GM13977 (cell line): Measurements from ENCODE around the gene HPSE2.
"Not testable (repeated sequence)": the region's sequence is repeated elsewhere in the genome, so short reads cannot be mapped to it uniquely, and the experiment has no call there.

Source experiments
- DNase-seq: peaks from one replicate; pipeline ENCODE4 v3.0.0; 2012; ENCODE audit warnings: low spot score
- in situ Hi-C: fragments of 300-500 bp; cut with MboI; formaldehyde crosslinking; loops from one replicate; pipeline ENCODE4 v1.12.0; 2022; ENCODE audit warnings: low sequenced_read_pairs, low pct_unique_long_range_greater_than_20kb, mixed read lengths, inconsistent platforms; ENCODE audit not compliant: unreplicated experiment
- TF ChIP-seq, protein P1 (sequence below): IDR thresholded peaks from 2 replicates; pipeline ENCODE4 v1.5.1; 2012; ENCODE audit warnings: mild to moderate bottlenecking, control low read depth; ENCODE audit not compliant: insufficient read depth; ENCODE audit errors: extremely low read depth, missing control alignments

HPSE2 gene

DNA sequence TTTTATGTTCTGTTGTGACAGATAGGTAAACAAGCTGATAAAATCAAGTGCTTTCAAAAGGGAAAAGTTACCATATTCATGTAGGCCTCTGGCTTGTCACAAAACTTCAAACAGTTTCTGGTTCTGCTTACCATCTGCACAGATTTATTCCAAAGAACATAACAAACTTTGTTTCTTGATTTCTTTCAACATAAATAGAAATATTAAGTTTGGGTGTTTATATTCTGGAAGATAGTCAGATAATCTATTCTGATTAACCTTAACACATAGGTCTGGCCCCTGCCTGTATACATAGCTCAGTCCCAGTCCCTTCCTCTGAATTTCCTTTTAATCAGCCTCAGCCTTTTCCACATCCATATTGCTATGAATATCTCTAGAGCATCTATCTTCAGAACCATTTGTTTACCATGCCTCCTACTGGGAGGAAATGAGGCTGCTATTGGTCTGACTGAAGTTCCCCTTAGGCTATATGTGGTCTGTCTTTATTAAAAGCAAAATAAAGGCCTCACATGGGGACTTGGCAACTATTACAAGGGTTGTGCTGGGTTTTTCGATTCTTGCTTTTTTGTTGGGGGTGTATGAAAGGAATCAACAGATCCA lies 319.0 kb downstream of the HPSE2 start:
- in situ Hi-C loops, result no loop called here
- TF ChIP-seq, protein P1, sequence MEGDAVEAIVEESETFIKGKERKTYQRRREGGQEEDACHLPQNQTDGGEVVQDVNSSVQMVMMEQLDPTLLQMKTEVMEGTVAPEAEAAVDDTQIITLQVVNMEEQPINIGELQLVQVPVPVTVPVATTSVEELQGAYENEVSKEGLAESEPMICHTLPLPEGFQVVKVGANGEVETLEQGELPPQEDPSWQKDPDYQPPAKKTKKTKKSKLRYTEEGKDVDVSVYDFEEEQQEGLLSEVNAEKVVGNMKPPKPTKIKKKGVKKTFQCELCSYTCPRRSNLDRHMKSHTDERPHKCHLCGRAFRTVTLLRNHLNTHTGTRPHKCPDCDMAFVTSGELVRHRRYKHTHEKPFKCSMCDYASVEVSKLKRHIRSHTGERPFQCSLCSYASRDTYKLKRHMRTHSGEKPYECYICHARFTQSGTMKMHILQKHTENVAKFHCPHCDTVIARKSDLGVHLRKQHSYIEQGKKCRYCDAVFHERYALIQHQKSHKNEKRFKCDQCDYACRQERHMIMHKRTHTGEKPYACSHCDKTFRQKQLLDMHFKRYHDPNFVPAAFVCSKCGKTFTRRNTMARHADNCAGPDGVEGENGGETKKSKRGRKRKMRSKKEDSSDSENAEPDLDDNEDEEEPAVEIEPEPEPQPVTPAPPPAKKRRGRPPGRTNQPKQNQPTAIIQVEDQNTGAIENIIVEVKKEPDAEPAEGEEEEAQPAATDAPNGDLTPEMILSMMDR, result no peak
- no peak for DNase-seq

DNA sequence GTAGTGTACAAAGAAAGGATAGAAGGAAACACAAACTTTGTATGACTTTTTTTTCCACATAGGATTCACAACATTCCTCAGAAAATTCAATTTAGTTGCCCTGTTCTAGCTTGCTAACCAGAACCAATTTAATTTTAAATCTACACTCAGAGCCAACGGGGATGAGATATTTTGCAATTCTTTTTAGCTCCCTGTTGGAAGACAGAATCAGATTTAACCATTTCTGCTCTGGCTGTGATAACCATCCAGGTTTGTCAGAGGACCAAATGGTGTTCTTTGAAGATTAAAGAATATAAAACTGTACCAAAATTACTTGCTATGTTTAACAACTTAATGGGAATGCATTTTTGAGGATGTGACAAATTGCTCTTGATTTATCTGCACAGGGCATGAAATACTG lies 319.7 kb downstream of the HPSE2 start:
- in situ Hi-C loops, result no loop called here
- no peak for DNase-seq
- TF ChIP-seq, protein P1, result no peak

DNA sequence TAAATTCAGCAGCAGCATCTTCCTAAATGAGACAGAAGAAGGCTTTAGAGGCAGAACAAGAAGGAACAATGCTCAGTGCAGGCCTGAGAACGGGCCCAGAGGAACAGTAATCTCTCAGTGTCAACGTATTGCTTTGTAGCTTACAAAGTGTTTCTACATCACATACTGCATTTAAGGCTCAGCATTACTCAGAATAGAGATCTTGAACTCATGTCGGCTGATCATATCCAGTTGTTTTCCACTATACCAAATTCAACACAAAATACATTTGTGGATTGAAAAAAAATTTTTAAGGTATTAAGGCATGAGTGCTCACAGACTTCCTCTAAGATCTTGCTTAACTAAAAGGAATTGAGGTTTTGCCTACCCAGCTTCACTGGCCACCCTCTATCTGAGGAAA lies 325.1 kb downstream of the HPSE2 start:
- TF ChIP-seq, protein P1, result no peak
- in situ Hi-C loops, result no loop called here

DNA sequence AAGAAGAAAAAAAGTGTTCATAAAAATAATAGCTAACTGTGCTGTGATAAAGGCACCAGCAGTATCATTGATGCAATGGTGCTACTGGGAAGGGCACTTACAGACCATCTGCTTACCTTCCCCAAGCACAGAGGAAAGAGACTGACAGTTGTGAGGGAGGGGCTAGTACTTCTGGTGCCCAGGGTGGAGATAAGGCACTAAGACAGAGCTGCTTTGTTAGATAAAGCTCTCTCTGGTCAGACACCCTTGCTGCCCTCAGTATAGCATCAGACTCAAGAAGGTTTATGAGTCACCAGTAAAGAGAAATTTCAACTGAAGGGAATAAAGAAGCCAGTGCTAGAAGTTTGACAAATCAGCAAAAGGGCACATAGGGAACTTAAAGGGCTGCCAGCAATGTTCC lies 325.6 kb downstream of the HPSE2 start:
- no peak for DNase-seq
- in situ Hi-C loops, result no loop called here

More for the DNA sequence above, 325.1 kb downstream of the HPSE2 start:
- DNase-seq, result no peak

GRCh38 chr10:98908868-98909267 lies 326.8 kb downstream of the HPSE2 start:
- TF ChIP-seq, protein P1, result no peak
- in situ Hi-C loops, result no loop called here
- no peak for DNase-seq

More for the DNA sequence above, 325.6 kb downstream of the HPSE2 start:
- TF ChIP-seq, protein P1, result no peak

DNA sequence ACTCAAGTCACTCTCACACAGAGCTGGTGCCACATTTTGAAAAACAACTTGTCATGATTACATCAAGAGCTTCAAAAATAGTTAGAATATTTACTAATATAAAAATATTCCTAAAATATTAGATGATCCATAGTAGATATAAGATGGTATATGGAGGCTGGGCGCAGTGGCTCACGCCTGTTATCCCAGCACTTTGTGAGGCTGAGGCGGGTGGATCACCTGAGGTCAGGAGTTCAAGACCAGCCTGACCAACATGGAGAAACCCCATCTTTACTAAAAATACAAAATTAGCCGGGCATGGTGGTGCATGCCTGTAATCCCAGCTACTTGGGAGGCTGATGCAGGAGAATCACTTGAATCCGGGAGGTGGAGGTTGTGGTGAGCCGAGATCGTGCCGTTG lies 327.4 kb downstream of the HPSE2 start:
- in situ Hi-C loops, DNase-seq: not testable (repeated sequence)

DNA sequence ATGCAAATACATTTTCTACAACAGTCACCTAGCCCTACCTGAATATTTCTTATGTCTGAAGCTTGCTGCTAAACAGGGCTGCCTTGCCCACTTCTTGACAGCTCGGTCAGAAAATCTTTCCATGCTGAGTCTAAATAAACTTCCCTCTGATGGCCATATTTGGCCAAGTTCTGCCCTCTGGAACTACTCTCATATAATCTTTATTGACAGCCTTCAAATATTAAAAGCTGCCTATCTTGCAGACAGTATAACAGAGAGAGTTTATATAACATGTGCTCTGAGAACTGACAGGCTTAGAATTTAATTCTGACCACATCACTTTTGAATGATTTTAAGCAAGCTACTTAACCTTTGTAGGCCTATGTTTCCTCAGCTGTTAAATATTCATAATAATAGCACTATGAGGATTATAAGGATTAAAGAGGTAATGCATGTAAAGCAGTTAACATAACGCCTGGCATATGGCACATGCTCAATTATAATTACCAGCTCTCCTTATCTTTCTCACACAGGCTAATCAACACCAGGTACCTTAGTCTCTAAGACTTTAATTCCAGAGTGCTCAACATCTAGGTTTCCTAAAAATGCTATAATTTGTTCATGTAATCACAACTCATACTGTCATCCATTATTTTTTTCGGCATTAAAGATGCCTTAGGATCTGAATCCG lies 334.1 kb downstream of the HPSE2 start:
- DNase-seq, result no peak
- in situ Hi-C loops, result no loop called here
- TF ChIP-seq, protein P1, result no peak
